ENCODE data around the gene BFSP1.

Gene BFSP1

GRCh38 chr20:17519606-17520285 lies 11.4 kb downstream of the BFSP1 start:
- no peak for DNase-seq

DNA sequence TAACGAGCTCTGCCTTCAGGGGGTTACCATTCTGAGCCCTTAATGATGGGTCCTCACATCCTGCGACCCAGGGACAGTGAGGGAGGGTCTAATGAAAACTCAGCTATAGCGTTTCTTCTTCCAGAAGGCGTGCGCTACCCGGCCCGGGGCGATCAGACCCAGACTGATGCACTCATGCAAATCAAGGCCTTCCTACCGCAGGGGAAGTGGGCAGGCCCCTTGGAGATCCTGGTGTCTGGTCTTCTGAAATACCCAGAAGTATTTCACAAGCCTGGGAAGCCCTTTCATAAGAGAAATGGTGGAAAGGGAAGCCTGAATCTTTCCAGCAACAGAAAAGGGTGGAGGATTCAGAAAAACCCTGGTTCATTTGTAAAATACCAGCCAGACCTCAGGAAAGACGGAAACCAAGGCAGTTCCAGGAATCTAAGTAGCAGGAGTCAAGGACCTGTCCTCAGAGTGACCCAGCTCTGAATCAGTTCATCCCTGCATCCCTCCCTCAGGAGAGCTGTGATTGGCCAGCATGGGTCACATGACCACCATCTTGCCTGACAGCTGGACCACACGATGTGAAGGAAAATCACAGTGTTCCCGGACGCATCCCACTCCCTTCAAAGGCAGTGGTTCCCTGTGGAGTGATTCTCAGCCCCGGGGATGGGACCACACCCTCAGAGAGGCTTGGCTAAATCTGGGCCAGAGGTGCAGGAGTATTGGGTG lies 12.7 kb downstream of the BFSP1 start:
- no peak for DNase-seq

- DNase-seq: no peak
Observed at GRCh38 chr20:17515053-17515452, 16.1 kb downstream of the BFSP1 start.

DNA sequence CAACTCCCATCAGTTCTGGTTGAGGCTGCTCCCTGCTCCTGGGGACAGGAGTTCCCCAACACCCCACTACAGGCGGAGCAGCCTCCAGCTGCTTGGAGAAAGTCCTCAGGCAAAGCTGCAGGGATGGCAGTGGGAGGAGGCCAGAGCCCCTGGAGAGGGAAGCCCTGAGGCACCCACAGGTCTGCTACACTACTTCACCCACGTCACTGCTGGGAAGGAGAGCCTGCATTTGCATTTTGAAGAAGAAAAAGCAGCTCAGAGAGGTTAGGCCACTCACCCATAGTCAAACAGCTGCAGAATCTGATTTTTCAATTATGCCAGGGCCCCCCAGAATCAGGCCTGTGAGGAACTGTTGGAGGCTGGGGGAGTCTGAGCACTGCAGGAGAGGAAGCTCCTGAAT lies 17.2 kb downstream of the BFSP1 start:
- DNase-seq: no peak

GRCh38 chr20:17511401-17511800 lies 19.8 kb downstream of the BFSP1 start:
- no peak for DNase-seq

GRCh38 chr20:17510548-17510947 lies 20.6 kb downstream of the BFSP1 start:
- no peak for DNase-seq

GRCh38 chr20:17508756-17509155 lies 22.4 kb downstream of the BFSP1 start:
- no peak for DNase-seq

DNA sequence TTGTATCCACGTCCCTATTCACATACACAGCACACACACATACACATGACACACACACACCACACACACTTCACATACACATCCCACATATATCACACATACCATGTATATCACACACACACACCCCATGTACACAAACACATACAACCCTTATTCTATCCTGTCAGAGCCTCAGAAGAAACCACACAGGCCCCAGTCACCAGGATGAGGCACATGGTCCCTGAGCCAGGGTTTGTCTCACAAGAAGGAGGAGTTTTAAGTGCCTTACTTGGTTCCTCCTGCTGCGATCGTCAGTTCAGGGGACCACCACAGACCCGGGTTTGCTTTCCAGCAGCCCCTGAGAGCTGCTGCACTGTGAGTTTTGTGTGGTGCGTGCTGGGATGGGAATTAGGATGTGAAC lies 23.6 kb downstream of the BFSP1 start:
- no peak for DNase-seq

GRCh38 chr20:17507032-17507431 lies 24.1 kb downstream of the BFSP1 start:
- DNase-seq: no peak

DNA sequence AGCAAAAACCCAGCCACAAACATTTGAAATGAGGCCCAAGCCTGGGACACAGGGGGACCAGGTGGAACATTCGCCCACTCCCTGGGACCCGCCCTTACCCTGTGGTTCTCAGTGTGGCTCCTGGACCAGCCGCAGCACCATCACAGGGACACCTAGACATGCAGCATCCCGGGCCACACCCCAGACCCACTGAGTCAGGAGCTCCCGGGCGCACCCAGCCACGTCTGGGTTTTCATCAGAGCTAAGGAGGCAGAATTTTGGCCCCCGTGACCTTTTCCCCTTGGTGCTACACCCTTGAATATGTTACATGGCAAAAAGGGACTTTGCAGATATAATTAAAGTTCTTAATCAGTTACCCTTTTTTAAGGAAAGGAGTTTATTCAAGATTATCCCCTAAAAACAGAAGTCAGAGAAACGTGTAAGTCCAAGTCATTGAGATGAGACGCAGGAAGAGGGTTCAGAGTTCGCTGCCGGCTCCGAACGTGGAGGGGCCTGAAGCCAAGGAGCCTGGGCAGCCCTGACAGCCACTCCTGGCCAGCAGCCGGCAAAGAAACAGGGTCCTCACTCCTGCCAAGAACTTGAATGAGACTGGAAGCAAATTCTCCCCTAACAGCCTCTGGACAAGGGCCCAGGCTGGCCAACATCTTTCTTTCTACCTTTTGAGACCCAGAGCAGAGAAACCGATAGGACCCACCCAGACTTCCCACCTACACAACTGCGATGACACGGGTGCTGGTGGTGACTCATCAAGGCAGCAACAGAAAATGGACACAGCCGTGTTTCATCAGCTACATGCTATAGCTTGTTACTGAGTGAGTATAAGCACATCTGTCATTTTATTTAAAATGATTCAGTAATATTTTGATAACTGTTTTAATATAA lies 25.3 kb downstream of the BFSP1 start:
- peak; percentile 51 for DNase-seq

- peak; percentile 58 for DNase-seq
Observed at GRCh38 chr20:17504898-17505635, 26.1 kb downstream of the BFSP1 start.

- no peak for DNase-seq
Observed at GRCh38 chr20:17504066-17504897, 26.9 kb downstream of the BFSP1 start.

DNA sequence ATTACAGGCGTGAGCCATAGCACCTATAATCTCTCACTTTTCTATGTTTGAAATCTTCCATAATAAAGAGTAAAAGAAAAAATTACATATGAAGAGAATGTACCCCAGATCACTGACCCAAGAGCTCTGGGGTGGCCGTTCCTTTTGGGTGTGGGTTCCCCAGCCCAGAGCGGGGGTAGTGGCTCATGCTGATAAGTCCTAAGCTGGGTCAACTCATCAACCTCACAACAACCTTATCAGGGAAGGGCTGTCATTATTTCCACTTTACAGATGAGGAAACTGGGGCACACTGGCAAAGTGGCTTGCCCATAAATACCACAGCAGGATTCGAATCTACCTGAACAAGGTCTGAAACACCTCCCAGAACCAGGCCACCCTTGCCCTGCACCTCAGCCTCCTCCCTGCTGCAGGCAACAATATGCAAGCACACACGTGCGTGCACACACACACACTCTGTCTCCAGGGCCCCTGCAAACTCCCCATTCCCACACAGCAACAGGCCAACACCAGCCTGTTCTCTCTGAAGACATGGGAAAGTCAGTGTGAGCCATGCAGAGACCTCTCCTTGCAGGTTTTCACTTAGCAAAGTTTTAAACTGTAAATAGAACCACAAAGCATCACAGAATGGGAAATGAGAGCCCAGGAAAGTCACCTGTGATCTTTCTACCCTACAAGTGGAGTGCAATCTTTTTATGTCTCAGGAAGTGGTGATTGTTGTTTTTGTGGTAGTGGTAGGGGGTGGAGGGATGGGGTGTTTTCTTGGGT lies 27.7 kb downstream of the BFSP1 start:
- DNase-seq: no peak

DNA sequence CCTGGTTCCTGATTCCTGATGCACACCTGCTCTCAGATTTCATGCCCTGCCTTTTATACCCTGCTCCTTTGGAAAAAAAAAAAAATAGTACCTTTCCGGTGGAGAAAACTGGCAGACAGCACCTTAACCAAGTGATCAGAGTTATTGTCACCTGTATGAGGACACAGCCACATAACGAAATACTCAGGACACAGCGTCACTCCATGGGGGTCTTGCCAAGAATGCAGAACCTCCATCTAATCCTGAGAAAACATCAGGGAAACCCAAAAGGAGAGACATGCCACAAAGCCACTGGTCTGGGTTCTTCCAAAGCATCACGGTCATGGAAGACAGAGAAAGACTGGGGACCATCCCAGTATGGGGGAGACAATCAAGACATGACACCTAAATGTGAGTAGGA lies 29.1 kb downstream of the BFSP1 start:
- DNase-seq: no peak

- DNase-seq: no peak
Observed at GRCh38 chr20:17501701-17502100, 29.5 kb downstream of the BFSP1 start.

DNA sequence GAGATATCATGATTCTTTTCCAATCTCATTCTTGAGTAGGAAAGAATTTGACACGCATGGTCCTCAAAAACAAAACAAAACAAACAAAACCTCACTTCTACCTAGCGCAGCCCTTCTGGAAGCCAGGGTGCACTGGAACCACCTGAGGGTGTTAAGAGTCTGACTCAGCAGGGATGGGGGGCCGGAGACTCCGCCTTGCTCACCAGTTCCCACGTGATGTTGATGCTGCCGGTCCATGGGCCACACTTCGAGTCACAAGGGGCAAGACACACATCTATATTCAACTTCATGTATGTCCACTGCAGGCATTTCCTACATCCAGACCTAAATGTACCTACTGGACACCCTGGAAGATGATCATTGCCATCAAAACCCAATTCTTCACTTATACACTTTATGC lies 30.4 kb downstream of the BFSP1 start:
- DNase-seq: no peak

- no peak for DNase-seq
Observed at GRCh38 chr20:17500271-17500670, 30.9 kb downstream of the BFSP1 start.

DNA sequence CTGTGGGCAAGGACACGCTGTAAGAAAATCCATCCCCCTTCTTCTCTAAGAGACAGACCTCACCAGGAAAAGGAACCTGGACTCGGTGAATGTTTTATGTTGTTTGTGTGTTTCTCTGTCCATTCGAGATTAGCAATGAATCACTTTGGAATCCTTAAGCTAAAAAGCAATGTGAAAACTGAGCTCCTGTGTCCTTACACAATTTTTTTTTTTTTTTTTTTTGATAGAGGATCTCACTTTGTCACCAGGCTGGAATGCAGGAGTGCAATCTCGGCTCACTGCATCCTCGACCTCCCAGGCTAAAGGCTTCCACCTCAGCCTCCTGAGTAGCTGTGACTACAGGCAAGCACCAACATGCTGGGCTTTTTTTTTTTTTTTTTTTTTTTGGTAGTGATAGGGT lies 32.1 kb downstream of the BFSP1 start:
- DNase-seq: peak; percentile 52

GRCh38 chr20:17498641-17499040 lies 32.5 kb downstream of the BFSP1 start:
- no peak for DNase-seq

DNA sequence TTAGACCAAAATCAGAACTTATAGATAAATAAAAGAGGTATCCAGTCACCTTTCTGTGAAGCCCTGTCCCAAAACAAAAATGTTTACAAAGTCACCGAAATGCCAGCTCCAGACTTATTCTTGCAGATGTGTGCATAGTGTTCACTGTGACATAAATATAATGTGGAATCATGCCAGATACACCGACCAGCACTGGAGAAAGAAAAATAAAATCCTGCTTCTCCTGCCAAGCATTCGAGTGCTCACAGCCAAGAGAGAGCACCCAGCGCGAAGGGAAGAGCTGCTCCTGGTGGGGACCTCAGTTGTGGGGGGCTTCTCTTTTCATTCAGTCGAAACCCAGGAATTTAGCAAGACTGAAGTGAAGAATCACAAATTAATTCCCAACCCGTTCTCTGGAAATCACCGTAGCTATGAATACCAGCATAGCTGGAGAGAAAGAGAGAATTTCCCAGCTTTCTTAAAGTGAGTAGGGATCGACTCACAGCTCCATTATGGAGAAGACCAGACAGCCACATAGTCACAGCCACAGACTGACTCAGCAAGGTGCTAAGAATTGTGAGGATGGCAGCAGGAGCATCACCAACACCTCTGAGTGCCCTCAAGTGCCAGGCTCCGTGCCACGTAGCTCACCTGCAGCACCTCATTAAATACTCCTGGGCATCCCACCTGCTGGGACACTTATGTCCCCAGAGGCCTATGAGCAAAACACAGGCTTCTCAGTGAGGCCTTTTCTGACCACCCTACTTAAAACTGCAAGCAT lies 33.2 kb downstream of the BFSP1 start:
- peak; percentile 14 for DNase-seq

GRCh38 chr20:17495826-17496225 lies 35.4 kb downstream of the BFSP1 start:
- no peak for DNase-seq

Measured in fibroblast of skin of right quadriceps (primary cell).